HG03342 (cell line): Measurements from ENCODE around the gene TLR1.
"Not testable (repeated sequence)": the region's sequence is repeated elsewhere in the genome, so short reads cannot be mapped to it uniquely, and the experiment has no call there.

Experiments used
- ATAC-seq: cut with Tn5 transposase; IDR thresholded peaks from one replicate; pipeline ENCODE4 v1.9.1; 2021; ENCODE audit warnings: mild to moderate bottlenecking, moderate library complexity; ENCODE audit not compliant: unreplicated experiment

The TLR1 gene

GRCh38 chr4:38779790-38780189 lies 24.8 kb downstream of the TLR1 start:
- ATAC-seq = no peak

- not testable (repeated sequence) for ATAC-seq
Measured at GRCh38 chr4:38777925-38778324, 26.7 kb downstream of the TLR1 start.

DNA sequence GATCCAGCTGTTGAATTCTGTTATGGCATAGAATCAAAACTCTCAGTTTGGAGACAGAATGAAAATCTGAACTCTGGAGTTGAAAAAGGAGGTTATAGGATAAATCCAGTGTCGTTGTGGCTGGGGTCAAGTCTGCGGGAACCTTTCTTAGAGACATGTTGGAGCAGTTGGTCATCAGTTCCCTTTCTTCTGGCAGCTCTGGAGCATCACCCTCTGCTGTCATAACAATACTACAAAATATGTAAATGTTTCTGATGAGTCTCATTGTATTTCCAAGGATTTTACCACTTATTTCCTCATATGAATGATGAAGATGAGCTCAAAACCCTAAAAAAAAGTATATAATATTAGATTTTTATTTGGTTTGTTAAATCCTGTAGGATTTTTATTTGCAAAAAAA lies 29.3 kb downstream of the TLR1 start:
- no peak for ATAC-seq

GRCh38 chr4:38774181-38774955 lies 30.2 kb downstream of the TLR1 start:
- ATAC-seq = no peak

GRCh38 chr4:38770281-38770680 lies 34.3 kb downstream of the TLR1 start:
- ATAC-seq = not testable (repeated sequence)

DNA sequence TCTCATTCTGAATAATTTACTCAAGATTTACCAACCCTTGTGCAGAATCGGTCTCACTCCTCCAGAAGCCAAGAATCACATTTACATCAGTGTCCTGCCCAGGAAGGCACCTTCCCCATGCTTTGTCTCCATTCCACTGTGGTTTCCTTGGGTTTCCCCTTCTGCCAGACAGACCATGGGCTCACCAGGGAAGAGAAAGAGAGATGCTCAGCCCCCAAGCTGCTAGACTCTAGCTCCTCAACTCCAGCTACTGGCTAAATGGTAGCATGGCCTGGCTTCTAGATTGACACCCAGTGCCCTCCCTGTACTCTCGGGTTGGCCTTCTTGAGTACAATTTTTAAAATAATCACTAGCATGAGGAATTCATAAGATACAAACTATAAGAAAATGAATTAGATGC lies 34.7 kb downstream of the TLR1 start:
- no peak for ATAC-seq

DNA sequence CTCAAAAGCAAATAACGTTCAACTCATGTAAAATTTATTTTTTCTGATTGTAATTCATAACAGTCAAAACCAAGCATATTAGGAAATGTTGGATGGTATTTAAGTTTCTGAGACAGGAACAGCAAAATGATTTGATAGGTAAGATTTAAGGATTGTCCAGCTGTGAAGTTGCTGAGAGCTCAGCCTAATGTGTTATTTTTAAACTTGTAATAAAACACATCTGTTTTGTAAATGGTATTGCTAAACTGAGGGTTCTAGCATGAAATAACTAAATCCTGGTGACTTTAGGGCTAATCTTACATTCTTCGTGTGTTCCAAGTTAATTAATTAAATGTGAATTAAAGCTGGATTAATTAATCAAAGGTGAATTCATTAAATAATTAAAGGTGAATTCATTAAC lies 35.1 kb downstream of the TLR1 start:
- ATAC-seq = no peak

DNA sequence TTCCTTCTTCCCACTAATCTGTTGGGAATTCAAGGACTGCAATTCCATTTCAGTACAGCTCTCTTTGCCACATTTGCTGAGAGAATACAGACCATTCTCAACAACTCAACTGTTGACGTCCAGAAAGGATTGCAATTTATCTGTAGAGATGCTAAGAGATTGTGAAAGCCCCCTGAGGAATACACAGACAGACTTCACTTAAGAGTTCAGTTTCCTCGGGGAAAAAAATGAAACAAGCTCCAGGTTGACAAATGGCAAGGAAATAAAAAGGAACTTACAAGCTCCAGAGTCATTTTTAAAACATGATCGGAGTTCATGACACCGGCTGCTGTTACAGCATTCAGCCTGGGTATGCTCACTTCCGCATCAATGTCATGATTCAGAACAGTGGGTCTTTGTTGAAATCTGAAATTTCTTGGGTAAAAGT lies 35.6 kb downstream of the TLR1 start:
- no peak for ATAC-seq

DNA sequence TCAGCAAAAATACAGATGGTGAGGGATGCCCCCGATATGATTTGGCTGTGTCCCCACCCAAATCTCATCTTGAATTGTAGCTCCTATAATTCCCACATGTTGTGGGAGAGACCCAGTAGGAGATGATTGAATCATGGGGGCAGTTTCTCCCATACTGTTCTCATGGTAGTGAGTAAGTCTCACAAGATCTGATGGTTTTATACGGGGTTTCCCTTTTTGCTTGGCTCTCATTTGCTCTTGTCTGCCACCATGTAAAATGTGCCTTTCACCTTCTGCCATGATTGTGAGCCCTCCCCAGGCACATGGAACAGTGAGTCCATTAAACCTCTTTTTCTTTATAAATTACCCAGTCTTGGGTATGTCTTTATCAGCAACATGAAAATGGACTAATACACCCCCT lies 37.7 kb downstream of the TLR1 start:
- ATAC-seq = not testable (repeated sequence)

DNA sequence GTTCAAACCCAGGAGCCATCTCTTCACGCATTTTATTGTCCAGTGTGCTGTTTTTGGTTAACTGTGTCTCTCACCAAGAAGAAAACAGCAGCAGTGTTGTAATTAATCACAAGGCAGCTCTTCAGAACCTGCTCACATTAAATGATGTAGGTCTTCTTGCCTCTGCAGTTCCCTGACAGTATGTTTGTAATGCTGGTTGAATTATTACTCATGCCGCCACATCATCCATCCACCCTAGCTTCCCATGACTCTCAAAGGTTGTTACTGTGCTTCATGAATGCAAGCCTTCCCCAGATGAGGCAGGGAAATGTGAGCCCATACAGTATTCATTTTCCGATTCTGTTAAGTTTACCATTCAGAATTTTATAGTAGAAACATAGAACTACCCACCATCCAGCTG lies 39.2 kb downstream of the TLR1 start:
- ATAC-seq = no peak

DNA sequence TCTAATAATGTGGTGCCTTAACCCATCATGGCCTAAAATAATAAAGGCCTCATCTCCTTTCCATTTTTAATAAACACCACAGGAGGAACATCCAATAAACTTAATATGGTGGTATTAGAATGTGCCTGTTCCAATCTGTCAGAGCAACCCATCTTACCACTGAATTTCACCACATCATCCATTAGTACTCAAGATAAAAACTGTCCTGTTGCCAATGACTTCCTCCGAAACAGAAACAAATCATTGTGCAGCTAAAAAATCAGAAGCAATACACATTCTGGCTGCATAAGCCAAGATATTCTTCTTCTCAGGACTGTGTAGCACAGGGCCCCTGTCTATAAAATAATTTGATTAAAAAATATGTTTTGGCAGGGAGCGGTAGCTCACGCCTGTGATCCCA lies 40.3 kb downstream of the TLR1 start:
- ATAC-seq = no peak

- no peak for ATAC-seq
Measured at GRCh38 chr4:38762560-38762959, 42.0 kb downstream of the TLR1 start.

GRCh38 chr4:38759790-38760122 lies 44.8 kb downstream of the TLR1 start:
- no peak for ATAC-seq

GRCh38 chr4:38759113-38759789 lies 45.3 kb downstream of the TLR1 start:
- no peak for ATAC-seq

GRCh38 chr4:38757945-38758600 lies 46.5 kb downstream of the TLR1 start:
- no peak for ATAC-seq

GRCh38 chr4:38752941-38753806 lies 51.4 kb downstream of the TLR1 start:
- no peak for ATAC-seq

- peak; percentile 98 for ATAC-seq
Measured at GRCh38 chr4:38752372-38752940, 52.1 kb downstream of the TLR1 start.

DNA sequence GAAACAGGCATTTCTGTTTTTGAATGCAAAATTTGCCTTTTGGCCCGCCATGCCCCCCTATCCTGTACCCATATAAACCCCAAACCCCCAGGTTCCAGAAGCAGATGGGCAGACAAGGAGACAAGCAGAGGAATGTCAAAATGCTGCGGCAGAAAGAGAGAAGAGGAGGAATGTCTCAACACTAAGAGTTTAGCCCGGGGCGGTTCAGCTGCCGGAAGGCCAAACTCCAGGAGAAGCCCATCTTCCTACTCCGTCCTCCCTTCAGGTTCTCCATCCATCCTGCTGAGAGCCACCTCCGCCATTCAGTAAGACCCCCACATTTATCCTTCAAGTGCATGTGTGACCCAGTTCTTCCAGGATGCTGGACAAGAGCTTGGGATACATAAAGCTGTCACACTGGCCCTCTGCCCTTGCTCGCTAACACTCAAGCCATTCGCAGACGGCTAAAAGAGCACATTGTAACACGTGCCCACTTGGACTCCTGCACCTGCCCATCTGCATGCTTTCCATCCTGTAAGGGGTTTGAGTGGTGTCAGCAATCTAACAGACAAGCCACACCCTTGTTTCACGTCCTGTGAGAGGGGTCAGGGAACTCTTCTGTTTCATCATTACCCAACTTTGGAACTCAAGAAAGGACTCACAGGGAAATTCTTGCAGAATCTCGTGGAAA lies 53.1 kb downstream of the TLR1 start:
- ATAC-seq = no peak

- ATAC-seq = no peak
Measured at GRCh38 chr4:38749336-38749735, 55.3 kb downstream of the TLR1 start.

GRCh38 chr4:38747629-38748028 lies 57.0 kb downstream of the TLR1 start:
- ATAC-seq = no peak
